Ishikawa (cell line): Measurements from ENCODE around the gene BMPR1A.

Experiments
- CEBPB ChIP-seq: IDR thresholded peaks from 2 replicates; pipeline ENCODE4 v1.6.1; 2012
- CREB1 ChIP-seq: IDR thresholded peaks from 2 replicates; pipeline ENCODE4 v1.6.1; 2012; ENCODE audit warnings: low read depth
- EGR1 ChIP-seq: IDR thresholded peaks from 2 replicates; pipeline ENCODE4 v1.6.1; 2012
- EP300 ChIP-seq: IDR thresholded peaks from 2 replicates; pipeline ENCODE4 v1.6.1; 2012; ENCODE audit warnings: borderline replicate concordance
- FOXM1 ChIP-seq: IDR thresholded peaks from 2 replicates; pipeline ENCODE4 v1.6.1; 2012; ENCODE audit warnings: low read depth, borderline replicate concordance
- MAX ChIP-seq: IDR thresholded peaks from 2 replicates; pipeline ENCODE4 v1.6.1; 2012
- NFIC ChIP-seq: IDR thresholded peaks from 2 replicates; pipeline ENCODE4 v1.6.1; 2012
- RAD21 ChIP-seq: IDR thresholded peaks from 2 replicates; pipeline ENCODE4 v1.6.1; 2012; ENCODE audit warnings: low read depth
- REST ChIP-seq: IDR thresholded peaks from 2 replicates; pipeline ENCODE4 v1.6.1; 2012; ENCODE audit warnings: low read depth, mild to moderate bottlenecking
- TAF1 ChIP-seq: IDR thresholded peaks from 2 replicates; pipeline ENCODE4 v1.6.1; 2012; ENCODE audit warnings: low read depth, mild to moderate bottlenecking
- TCF12 ChIP-seq: IDR thresholded peaks from 2 replicates; pipeline ENCODE4 v1.6.1; 2012; ENCODE audit warnings: low read depth
- TEAD4 ChIP-seq: IDR thresholded peaks from 2 replicates; pipeline ENCODE4 v1.6.1; 2012
- USF1 ChIP-seq: IDR thresholded peaks from 2 replicates; pipeline ENCODE4 v1.6.1; 2012
- YY1 ChIP-seq: IDR thresholded peaks from 2 replicates; pipeline ENCODE4 v1.6.1; 2012; ENCODE audit warnings: low read depth
- ZBTB7A ChIP-seq: IDR thresholded peaks from 2 replicates; pipeline ENCODE4 v1.6.1; 2012; ENCODE audit warnings: low read depth

Gene BMPR1A

DNA sequence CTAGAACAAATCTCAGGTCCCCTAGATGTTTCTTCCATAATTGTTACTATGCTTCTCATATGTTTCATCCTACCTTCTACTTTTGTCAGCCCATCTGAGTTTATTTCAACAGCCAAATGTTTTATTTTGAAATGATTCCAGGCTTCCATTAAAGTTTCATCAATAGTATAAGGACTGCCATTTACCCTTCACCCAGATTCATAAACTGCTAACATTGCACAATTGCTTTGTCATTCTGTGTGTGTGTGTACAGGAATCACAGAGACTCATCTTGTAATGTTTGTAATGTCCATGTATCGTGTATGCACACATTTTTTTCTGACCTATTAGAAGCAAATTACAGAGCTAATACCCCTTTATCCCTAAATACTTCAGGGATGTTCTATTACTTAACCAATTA is 175.5 kb downstream of the BMPR1A start:
- TF ChIP-seq ZBTB7A = no peak
- 0 out of 2 replicates have a peak, but pooled peaks have one; percentile 10 for TF ChIP-seq CEBPB

- TF ChIP-seq EGR1 (no peak), TAF1 (no peak), CEBPB (no peak), MAX (no peak), RAD21 (no peak), YY1 (no peak), REST (no peak), FOXM1 (no peak), TCF12 (no peak), TEAD4 (no peak), NFIC (no peak), EP300 (no peak)
Measured at GRCh38 chr10:86932674-86933073, 176.3 kb downstream of the BMPR1A start.

DNA sequence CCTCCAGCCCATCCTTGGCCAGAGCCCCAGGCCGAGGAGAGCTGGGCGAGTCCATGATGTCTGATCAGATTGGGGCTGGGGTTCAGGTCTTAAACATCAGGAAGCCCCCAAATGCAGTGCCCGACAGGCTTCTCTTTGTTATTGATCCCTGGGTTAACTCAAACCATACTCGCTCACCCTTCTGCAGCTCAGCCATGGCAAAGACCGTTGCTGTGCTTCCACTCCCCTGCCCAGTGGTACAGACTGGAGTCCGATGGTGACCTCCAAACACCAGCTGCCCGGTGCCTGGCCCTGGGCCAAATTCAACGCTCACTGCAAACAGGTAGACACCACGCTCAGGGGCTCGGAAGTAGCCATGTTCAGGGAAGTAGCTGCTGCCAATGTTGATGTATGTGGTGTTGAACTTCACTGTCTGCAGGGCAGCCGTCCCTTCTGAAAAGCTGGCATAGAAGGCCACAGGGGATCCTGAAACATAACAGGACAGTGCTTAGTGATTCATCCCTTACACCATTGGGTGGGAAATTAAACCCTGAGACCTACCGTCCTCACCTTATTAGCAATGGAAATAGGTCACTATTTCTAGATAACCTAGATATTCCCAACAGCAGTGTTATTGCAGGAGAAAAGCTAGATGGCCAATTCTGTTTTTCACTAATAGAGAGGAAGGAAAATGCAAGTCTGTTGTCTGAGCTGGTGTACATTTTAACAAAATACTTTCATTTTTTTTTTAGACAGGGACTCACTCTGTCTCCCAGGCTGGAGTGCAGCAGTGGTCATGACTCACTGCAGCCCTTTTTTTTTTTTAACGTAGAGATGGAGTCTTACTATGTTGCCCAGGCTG is 180.5 kb downstream of the BMPR1A start:
- TF ChIP-seq TEAD4 (no peak), NFIC (peak; percentile 69)

DNA sequence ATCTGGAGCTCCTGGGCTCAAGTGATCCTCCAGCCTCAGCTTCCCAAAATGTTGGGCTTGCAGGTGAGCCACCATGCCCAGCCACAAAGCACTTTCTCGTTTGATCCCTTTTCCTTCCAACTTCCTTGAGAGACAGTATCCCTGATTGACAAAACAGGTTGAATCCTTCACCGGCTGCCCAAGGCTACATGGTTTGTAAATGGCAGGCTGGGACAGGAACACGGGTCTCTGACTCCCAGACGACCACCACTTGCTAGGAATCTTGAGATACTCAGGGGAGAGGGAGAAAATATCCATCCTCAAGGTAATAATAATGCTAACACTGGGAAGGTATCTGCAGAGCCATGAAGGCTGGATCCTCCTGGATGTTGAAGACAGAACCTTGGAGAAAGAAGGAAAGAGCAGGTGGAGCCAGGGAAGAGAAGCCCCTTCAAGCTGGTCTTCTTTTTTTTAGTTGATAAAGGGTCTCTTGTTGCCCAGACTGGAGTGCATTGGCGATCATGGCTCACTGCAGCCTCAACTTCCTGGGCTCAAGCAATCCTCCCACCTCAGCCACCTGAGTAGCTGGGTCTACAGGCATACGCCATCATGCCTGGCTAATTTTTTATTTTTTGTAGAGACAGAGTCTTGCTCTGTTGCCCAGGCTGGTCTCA is 181.2 kb downstream of the BMPR1A start:
- TF ChIP-seq TAF1 (no peak), TCF12 (no peak), YY1 (no peak), EP300 (no peak), MAX (no peak), CEBPB (no peak), RAD21 (no peak), USF1 (no peak), REST (no peak)

- no peak for TF ChIP-seq NFIC
- no peak for TF ChIP-seq CEBPB
- TF ChIP-seq CREB1 = no peak
Measured at GRCh38 chr10:86938260-86938659, 181.8 kb downstream of the BMPR1A start.

GRCh38 chr10:86940677-86941076 is 184.3 kb downstream of the BMPR1A start:
- TF ChIP-seq RAD21 = no peak
- TF ChIP-seq CREB1 = no peak
- TF ChIP-seq TCF12 = no peak
- no peak for TF ChIP-seq USF1
- no peak for TF ChIP-seq YY1
- no peak for TF ChIP-seq CEBPB
- no peak for TF ChIP-seq EGR1

DNA sequence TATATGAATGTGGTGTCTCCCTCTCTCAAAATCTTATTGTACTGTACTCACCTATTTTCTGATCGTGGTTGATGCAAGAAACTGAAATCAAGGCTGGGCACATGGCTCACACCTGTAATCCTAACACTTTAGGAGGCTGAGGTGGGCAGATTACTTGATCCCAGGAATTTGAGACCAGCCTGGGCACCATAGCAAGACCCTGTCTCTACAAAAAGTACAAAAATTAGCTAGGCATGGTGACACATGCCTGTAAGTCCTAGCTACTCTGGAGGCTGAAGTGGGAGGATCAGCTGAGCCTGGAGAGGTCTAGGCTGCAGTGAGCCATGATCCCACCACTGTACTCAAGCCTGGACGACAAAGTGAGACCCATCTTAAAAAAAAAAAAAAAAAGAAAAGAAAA is 185.0 kb downstream of the BMPR1A start:
- TF ChIP-seq CEBPB = no peak
- TF ChIP-seq YY1 = no peak
- no peak for TF ChIP-seq MAX
- no peak for TF ChIP-seq TEAD4
- TF ChIP-seq RAD21 = no peak
- TF ChIP-seq EGR1 = no peak
- TF ChIP-seq TCF12 = no peak
- no peak for TF ChIP-seq USF1
- no peak for TF ChIP-seq CREB1
- no peak for TF ChIP-seq TAF1
- TF ChIP-seq ZBTB7A = no peak
- TF ChIP-seq EP300 = no peak
- no peak for TF ChIP-seq REST
